ENCODE results near the gene DSCAML1.

- no peak for TF ChIP-seq POLR2AphosphoS2 (IDR thresholded peaks at IDR 0.05; ENCODE audit: low read depth, low read length)
- TF ChIP-seq, protein P1, sequence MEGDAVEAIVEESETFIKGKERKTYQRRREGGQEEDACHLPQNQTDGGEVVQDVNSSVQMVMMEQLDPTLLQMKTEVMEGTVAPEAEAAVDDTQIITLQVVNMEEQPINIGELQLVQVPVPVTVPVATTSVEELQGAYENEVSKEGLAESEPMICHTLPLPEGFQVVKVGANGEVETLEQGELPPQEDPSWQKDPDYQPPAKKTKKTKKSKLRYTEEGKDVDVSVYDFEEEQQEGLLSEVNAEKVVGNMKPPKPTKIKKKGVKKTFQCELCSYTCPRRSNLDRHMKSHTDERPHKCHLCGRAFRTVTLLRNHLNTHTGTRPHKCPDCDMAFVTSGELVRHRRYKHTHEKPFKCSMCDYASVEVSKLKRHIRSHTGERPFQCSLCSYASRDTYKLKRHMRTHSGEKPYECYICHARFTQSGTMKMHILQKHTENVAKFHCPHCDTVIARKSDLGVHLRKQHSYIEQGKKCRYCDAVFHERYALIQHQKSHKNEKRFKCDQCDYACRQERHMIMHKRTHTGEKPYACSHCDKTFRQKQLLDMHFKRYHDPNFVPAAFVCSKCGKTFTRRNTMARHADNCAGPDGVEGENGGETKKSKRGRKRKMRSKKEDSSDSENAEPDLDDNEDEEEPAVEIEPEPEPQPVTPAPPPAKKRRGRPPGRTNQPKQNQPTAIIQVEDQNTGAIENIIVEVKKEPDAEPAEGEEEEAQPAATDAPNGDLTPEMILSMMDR (IDR thresholded peaks at IDR 0.05 in 2 of 3, conservative IDR thresholded peaks at IDR 0.05 in 1 of 3; ENCODE audit: control insufficient read depth in 2 of 3, extremely low read depth in 1 of 3, insufficient read depth in 1 of 3, low read depth in 3 of 3, low read length in 3 of 3): no peak
- TF ChIP-seq ATF7 (IDR thresholded peaks at IDR 0.05; ENCODE audit: low read depth): no peak
- TF ChIP-seq SIX5 (IDR thresholded peaks at IDR 0.05; ENCODE audit: low read depth, low read length, severe bottlenecking): no peak
- TF ChIP-seq POLR2A (IDR thresholded peaks at IDR 0.05; ENCODE audit: low read depth, low read length): no peak
These were observed 105.5 kb downstream of the DSCAML1 start for GRCh38 chr11:117691516-117691915.

Measured in GM12878 (cell line).